ENCODE results near the gene MPZL1.

DNA sequence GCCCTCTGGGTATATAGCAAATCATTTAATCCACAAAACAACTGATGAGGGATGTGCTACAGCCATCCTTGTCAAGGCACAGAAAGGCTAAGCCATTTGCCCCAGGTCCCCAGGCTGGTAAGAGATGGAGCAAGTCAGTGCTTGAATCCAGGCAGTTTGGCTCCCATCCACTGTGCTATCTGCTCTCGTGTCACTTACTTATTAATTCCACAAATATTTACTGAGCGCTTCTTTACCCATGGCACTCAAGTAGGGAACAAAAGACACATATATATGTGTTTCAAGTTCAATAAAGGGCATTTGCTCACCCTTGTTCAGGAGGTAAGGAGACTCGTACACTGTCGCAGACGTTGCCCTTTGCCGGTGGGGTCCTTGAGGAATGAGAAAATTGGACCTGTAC, 38.6 kb upstream of the MPZL1 start:
- TF ChIP-seq, protein P1, sequence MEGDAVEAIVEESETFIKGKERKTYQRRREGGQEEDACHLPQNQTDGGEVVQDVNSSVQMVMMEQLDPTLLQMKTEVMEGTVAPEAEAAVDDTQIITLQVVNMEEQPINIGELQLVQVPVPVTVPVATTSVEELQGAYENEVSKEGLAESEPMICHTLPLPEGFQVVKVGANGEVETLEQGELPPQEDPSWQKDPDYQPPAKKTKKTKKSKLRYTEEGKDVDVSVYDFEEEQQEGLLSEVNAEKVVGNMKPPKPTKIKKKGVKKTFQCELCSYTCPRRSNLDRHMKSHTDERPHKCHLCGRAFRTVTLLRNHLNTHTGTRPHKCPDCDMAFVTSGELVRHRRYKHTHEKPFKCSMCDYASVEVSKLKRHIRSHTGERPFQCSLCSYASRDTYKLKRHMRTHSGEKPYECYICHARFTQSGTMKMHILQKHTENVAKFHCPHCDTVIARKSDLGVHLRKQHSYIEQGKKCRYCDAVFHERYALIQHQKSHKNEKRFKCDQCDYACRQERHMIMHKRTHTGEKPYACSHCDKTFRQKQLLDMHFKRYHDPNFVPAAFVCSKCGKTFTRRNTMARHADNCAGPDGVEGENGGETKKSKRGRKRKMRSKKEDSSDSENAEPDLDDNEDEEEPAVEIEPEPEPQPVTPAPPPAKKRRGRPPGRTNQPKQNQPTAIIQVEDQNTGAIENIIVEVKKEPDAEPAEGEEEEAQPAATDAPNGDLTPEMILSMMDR (IDR thresholded peaks at IDR 0.05): no peak
- no peak for TF ChIP-seq POLR2A (IDR thresholded peaks at IDR 0.05)

All from uterus (tissue), 2 donors.